GM19025 (cell line): Measurements from ENCODE around the gene SUCLG1.
"Not testable (repeated sequence)": the region's sequence is repeated elsewhere in the genome, so short reads cannot be mapped to it uniquely, and the experiment has no call there.

Source experiments
- ATAC-seq: cut with Tn5 transposase; IDR thresholded peaks from one replicate; pipeline ENCODE4 v1.9.1; 2021; ENCODE audit warnings: mild to moderate bottlenecking, low read depth, moderate library complexity; ENCODE audit not compliant: unreplicated experiment

The SUCLG1 gene

GRCh38 chr2:84424152-84424551 is 34.9 kb downstream of the SUCLG1 start:
- ATAC-seq: no peak

- ATAC-seq: no peak
These were observed 37.3 kb downstream of the SUCLG1 start for GRCh38 chr2:84421791-84422190.

GRCh38 chr2:84421197-84421596 is 37.9 kb downstream of the SUCLG1 start:
- no peak for ATAC-seq

- no peak for ATAC-seq
These were observed 41.5 kb downstream of the SUCLG1 start for GRCh38 chr2:84417453-84418145.

- ATAC-seq: no peak
These were observed 49.5 kb downstream of the SUCLG1 start for GRCh38 chr2:84409531-84409930.

- ATAC-seq: not testable (repeated sequence)
These were observed 57.0 kb downstream of the SUCLG1 start for GRCh38 chr2:84402111-84402510.

- ATAC-seq: not testable (repeated sequence)
These were observed 59.2 kb downstream of the SUCLG1 start for GRCh38 chr2:84399839-84400238.

- no peak for ATAC-seq
These were observed 63.3 kb downstream of the SUCLG1 start for GRCh38 chr2:84395820-84396219.

GRCh38 chr2:84394628-84395027 is 64.5 kb downstream of the SUCLG1 start:
- ATAC-seq: no peak

GRCh38 chr2:84393829-84394228 is 65.3 kb downstream of the SUCLG1 start:
- ATAC-seq: no peak

- no peak for ATAC-seq
These were observed 69.3 kb downstream of the SUCLG1 start for GRCh38 chr2:84389794-84390193.

- ATAC-seq: no peak
These were observed 70.1 kb downstream of the SUCLG1 start for GRCh38 chr2:84388921-84389490.

- ATAC-seq: no peak
These were observed 70.9 kb downstream of the SUCLG1 start for GRCh38 chr2:84388133-84388532.

GRCh38 chr2:84386336-84387040 is 72.6 kb downstream of the SUCLG1 start:
- ATAC-seq: no peak

GRCh38 chr2:84383271-84383670 is 75.8 kb downstream of the SUCLG1 start:
- ATAC-seq: no peak

- ATAC-seq: no peak
These were observed 78.2 kb downstream of the SUCLG1 start for GRCh38 chr2:84380875-84381274.

- no peak for ATAC-seq
These were observed 80.1 kb downstream of the SUCLG1 start for GRCh38 chr2:84378960-84379359.

- ATAC-seq: no peak
These were observed 84.1 kb downstream of the SUCLG1 start for GRCh38 chr2:84375020-84375419.

- no peak for ATAC-seq
These were observed 85.2 kb downstream of the SUCLG1 start for GRCh38 chr2:84373866-84374265.
